ENCODE data around the gene SDK2. TPM values are rescaled to one million over a fixed set of nuclear protein-coding genes. Genes with fewer than 3 reads are reported as not detected.

SDK2 gene
- total and polyA plus RNA-seq, 2 of the 8 experiments (the other 6 are each of a cell fraction or from before 2014, with no cell fraction given): 3.9 to 4.1 TPM

GRCh38 chr17:73510981-73511718 lies 133.1 kb downstream of the SDK2 start (continued):
- TF ChIP-seq KDM1A (IDR thresholded peaks at IDR 0.05; ENCODE audit: borderline replicate concordance, low read length) (no peak), ZNF274 (IDR thresholded peaks at IDR 0.05; ENCODE audit: borderline replicate concordance, extremely low read depth, low read length) (no peak), EGR1 (IDR thresholded peaks at IDR 0.05; ENCODE audit: borderline replicate concordance, low read depth, low read length) (no peak), SUZ12 (IDR thresholded peaks at IDR 0.05; ENCODE audit: low read length) (no peak)
